OCI-LY7 (cell line): ENCODE results near the gene CDH12.

Experiments
- EZH2phosphoT487 ChIP-seq: fragments of 200-600 bp; sonication (generic); IDR thresholded peaks from 2 replicates; pipeline ENCODE4 v1.6.1; 2018; ENCODE audit warnings: low read depth, borderline replicate concordance, mild to moderate bottlenecking, mixed run types, antibody characterized with exemption, low read length, moderate library complexity, mixed read lengths
- TF ChIP-seq, protein P1 (sequence below): fragments of 200-600 bp; sonication (generic); conservative IDR thresholded peaks from 2 replicates; pipeline ENCODE4 v1.5.1; 2014; ENCODE audit warnings: mild to moderate bottlenecking, antibody characterized with exemption, low read length, moderate library complexity, mixed read lengths

DNA sequence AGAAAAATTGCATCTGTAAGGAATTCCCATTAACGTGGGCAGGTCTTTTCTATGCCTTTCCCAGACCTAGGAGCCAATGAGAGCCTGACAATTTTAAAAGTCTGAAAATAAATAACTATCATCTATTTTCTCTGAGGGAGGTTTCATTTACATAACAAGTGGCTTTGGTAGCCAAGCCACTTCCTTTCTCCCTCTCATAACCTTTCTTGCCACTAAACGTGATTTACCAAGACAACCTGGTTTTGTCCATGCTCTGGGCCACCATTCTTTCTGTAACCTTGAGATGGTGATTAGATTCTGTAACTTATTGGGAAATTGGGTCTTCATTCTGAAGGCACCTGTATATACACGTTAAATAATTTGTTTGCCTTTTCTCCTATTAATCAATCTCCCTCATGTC lies 1046.9 kb downstream of the CDH12 start:
- TF ChIP-seq, protein P1, sequence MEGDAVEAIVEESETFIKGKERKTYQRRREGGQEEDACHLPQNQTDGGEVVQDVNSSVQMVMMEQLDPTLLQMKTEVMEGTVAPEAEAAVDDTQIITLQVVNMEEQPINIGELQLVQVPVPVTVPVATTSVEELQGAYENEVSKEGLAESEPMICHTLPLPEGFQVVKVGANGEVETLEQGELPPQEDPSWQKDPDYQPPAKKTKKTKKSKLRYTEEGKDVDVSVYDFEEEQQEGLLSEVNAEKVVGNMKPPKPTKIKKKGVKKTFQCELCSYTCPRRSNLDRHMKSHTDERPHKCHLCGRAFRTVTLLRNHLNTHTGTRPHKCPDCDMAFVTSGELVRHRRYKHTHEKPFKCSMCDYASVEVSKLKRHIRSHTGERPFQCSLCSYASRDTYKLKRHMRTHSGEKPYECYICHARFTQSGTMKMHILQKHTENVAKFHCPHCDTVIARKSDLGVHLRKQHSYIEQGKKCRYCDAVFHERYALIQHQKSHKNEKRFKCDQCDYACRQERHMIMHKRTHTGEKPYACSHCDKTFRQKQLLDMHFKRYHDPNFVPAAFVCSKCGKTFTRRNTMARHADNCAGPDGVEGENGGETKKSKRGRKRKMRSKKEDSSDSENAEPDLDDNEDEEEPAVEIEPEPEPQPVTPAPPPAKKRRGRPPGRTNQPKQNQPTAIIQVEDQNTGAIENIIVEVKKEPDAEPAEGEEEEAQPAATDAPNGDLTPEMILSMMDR = no peak
- no peak for TF ChIP-seq EZH2phosphoT487
